GM18873 (cell line): Measurements from ENCODE around the gene STAP2.

Experiments
- ATAC-seq: cut with Tn5 transposase; IDR thresholded peaks from one replicate; pipeline ENCODE4 v1.9.1; 2021; ENCODE audit warnings: mild to moderate bottlenecking, moderate library complexity, moderate number of reproducible peaks; ENCODE audit not compliant: unreplicated experiment, low FRiP score

Gene STAP2

DNA sequence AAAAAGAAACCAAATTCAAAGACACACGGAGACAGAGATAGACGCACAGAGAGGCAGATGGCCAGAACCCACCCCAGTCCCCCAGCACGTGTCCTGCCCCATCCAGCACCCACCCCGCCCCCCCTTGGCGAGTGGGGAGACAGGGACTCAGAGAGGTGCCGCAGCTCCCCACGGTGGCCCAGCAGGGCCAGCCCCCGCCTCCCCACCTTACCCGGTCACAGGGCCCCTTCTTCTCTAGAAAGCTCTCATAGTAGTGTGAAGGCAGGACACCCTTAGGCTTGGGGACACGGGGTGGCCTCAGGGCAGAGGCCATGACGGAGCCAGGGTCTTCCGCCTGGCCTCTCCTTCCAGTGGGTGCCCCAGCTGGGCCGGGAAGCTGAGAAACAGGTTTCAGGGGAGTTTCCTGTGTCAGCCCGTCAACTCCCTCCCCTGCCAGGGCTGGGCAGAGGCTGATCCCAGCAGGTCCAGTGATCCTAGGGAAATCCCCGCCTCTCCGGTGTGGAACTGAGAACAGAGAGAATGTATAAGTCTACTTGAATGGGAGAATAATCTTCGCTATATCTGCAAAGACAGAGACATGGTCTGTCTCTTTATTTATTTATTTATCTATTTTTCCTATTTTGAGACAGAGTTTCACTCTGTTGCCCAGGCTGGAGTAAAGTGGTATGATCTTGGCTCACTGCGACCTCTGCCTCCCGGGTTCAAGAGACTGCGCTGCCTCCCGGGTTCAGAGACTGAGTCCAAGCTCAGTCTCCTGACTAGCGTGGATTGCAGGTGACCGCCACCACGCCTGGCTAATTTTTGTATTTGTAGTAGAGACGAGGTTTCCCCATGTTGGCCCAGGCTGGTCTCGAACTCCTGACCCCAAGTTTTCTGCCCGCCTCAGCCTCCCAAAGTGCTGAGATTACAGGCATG is at the start of gene STAP2:
STAP2 (minus strand) TSS at position 387 of the 915 bp plus-strand sequence; CDS start at position 313, 74 bp downstream.
- ATAC-seq: no peak

- ATAC-seq: no peak
Observed at GRCh38 chr19:4386041-4386782, 47.6 kb upstream of the STAP2 start.

- ATAC-seq: no peak
Observed at GRCh38 chr19:4385291-4386040, 46.8 kb upstream of the STAP2 start.

DNA sequence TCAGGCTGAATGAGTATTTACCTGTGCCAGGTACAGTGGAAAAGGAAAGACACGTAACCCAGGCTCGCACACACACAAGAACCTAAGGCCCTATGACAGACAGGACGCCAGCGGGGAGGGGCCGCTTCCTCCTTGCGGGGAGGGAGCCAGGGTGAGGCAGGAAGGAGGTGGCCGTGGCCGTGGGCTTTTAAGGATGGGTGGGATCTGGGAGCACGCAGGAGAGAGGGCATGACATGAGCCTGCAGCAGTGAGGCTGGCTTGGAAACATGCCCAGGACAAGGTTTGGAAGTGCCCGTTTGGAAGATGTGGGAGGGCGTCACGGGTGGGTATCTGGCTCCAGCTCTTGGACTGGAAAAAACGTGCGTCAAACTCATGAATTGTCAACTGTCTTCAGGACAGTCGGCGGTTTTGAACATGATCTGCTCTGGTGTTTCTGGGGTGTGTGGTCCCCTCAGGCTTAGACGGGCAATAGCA is 41.7 kb upstream of the STAP2 start:
- no peak for ATAC-seq

GRCh38 chr19:4379383-4380253 is 41.0 kb upstream of the STAP2 start:
- no peak for ATAC-seq

- ATAC-seq: no peak
Observed at GRCh38 chr19:4378886-4379285, 40.3 kb upstream of the STAP2 start.

DNA sequence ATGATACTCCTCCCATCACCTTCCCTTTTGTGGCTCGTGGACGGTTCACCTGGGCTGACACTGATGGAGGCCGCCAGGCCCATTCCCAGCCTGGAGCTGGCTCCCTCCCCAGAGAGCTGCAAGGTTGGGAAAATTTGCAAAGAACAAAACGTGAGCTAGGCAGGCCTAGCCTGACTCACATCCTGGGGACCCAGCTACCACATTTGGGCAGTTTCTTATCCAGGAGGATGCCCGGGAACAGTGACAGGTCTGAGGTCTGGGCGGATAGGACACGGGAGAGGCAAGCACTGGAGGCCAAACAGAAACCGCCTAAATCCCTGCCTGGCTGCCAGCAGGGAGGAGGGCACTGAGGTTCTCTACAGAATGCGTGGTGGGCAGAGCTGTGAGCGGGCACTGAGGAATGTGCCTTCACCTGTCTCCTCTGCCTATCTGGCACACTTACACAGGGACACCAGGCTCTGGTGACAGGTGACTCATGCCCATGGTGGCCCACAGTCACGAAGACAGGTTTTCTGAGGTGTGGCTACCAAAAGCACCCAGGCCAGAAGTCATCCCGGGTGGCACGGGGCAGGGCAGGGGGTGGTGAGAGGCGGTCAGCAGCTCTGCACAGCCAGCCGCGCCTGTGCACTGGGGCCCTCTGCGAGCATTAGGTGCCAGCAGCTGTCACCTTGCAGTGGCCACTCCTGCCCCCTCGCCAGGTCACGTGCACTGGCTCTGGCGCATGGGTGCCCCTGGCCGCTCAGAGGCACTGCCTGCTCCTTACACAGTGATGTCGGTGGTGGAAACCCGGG is 38.6 kb upstream of the STAP2 start:
- no peak for ATAC-seq

- ATAC-seq: no peak
Observed at GRCh38 chr19:4376671-4376990, 38.0 kb upstream of the STAP2 start.

- no peak for ATAC-seq
Observed at GRCh38 chr19:4376028-4376670, 37.5 kb upstream of the STAP2 start.

DNA sequence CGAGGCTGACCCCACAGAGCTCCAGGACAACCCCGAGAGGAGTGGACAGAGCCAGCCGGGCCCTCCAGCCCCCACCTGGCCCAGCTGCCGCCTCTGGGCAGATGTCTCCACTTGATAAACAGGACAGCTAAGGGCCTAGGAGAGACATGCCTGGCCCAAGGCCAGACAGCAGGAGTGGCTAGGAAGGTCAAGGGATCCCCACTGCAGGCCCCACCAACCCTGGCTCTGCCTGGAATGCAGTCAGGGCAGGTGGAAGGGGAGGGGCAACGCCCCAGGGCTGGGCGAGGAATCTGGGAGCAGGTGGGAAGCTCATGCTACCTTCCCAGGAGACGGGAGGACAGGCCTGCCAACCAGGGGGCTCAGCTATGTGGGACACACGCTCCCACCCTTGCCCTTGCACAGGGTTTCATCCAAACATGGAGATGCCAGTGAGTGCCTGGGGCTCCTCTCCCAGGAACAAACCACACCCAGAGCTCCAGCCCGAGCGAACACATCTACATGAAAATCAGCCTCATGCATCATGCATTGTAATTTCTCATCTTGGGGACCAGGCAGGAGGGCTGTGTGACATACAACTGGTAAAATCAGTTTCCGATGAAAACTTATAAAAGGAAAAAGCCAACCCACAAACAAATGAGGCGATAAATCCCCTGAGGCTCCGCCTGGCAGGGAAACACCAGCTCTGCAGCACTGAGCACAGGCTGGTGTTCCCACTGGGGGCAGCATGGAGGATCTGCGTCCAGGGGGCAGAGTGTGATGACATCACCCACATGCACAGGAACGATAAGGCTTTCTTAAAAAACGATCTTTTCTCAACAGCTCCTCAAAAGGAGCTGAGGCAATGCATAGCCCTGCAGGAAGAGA is 36.8 kb upstream of the STAP2 start:
- no peak for ATAC-seq

- ATAC-seq: no peak
Observed at GRCh38 chr19:4374498-4375163, 36.0 kb upstream of the STAP2 start.

- no peak for ATAC-seq
Observed at GRCh38 chr19:4373601-4374497, 35.2 kb upstream of the STAP2 start.

GRCh38 chr19:4373013-4373367 is 34.4 kb upstream of the STAP2 start:
- no peak for ATAC-seq

DNA sequence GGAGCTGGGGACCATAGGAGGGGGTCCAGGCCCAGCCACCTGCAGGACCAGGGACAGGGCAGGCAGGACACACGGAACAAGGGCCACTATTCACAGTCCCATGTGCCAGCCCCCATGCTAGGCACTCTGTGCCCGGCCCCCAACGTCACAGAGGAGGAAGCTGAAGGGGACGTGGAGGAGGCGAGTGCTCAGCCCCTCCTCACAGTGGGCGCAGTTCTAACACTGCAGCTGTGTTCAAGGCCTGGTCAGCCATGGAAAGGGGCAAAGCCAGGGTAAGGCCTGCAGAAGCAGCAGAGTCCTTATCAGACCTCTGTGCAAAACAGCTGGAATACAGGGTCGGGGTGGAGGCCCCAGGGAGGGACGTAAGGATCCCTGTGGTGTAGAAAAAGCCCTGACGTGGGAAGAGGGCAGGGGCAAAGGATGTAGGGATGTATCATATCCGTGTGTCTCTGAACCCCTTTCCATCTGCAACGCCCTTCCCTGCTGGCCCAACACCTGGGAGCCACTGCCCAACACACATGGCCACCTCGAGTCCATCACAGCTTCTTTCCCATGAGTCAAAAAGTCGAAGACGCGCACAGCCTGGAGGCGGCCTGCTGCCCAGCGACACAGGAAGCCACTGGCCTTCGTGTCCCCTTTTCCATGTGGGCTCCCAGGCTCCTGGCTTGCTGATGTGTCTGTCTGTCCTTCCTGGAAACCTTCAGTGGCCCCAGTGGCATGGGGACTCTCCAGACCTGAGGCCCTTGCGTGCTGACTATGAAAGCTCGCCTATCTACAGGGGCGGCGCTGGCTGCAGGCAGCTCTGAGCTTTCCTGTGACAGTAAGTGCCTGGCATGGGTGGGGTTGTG is 33.8 kb upstream of the STAP2 start:
- no peak for ATAC-seq
